NCI-H1105 (cell line): Measurements from ENCODE around the gene SIGLEC1.

ENCODE experiments used
- DNase-seq: peaks from one replicate; lab custom pipeline; 2025; lab: John Stamatoyannopoulos, UW

SIGLEC1 gene

GRCh38 chr20:3744806-3745685 lies 32.6 kb upstream of the SIGLEC1 start:
- peak; percentile 83 for DNase-seq

GRCh38 chr20:3744037-3744436 lies 31.6 kb upstream of the SIGLEC1 start:
- no peak for DNase-seq

GRCh38 chr20:3743251-3743650 lies 30.9 kb upstream of the SIGLEC1 start:
- no peak for DNase-seq

- no peak for DNase-seq
Observed at GRCh38 chr20:3741836-3742458, 29.5 kb upstream of the SIGLEC1 start.

- no peak for DNase-seq
Observed at GRCh38 chr20:3740615-3741301, 28.4 kb upstream of the SIGLEC1 start.

- no peak for DNase-seq
Observed at GRCh38 chr20:3739926-3740451, 27.6 kb upstream of the SIGLEC1 start.

- no peak for DNase-seq
Observed at GRCh38 chr20:3739054-3739925, 26.9 kb upstream of the SIGLEC1 start.

GRCh38 chr20:3738111-3739053 lies 26.0 kb upstream of the SIGLEC1 start:
- no peak for DNase-seq

- no peak for DNase-seq
Observed at GRCh38 chr20:3735768-3736167, 23.4 kb upstream of the SIGLEC1 start.

- DNase-seq, result no peak
Observed at GRCh38 chr20:3734111-3734843, 21.9 kb upstream of the SIGLEC1 start.

- DNase-seq, result no peak
Observed at GRCh38 chr20:3733119-3733995, 21.0 kb upstream of the SIGLEC1 start.

GRCh38 chr20:3732327-3733118 lies 20.1 kb upstream of the SIGLEC1 start, which contains the start of gene HSPA12B:
TSS of gene HSPA12B (plus strand) at chr20:3732685. CDS start at chr20:3738675, 5,990 bp downstream.
- DNase-seq, result no peak

- no peak for DNase-seq
Observed at GRCh38 chr20:3731944-3732326, 19.5 kb upstream of the SIGLEC1 start.

- no peak for DNase-seq
Observed at GRCh38 chr20:3730803-3731672, 18.6 kb upstream of the SIGLEC1 start.

GRCh38 chr20:3729811-3730540 lies 17.6 kb upstream of the SIGLEC1 start:
- DNase-seq, result no peak

- DNase-seq, result no peak
Observed at GRCh38 chr20:3729378-3729777, 17.0 kb upstream of the SIGLEC1 start.
